ENCODE results near the gene RNF125. TPM values are rescaled to one million over a fixed set of nuclear protein-coding genes. Genes with fewer than 3 reads are reported as not detected.
A peak's percentile ranks its signal among the peaks of the same experiment; 100 is the strongest.

RNF125 gene
- total RNA-seq, 2 donors from 2014 or later = 8.4 to 13.9 TPM

GRCh38 chr18:32060026-32060425 is 41.4 kb downstream of the RNF125 start:
- Histone ChIP-seq H3K27me3 (no peaks in the 10 kb centered on the region), H3K4me1 (no peaks in the 10 kb centered on the region), H3K4me3 (no peak overlapping the region), H3K36me3 (no peaks in the 10 kb centered on the region), H3K9ac (ENCODE audit: low read depth in 2 of 2, low read length in 2 of 2) (no peak overlapping the region), H3K9me3 (no peaks in the 10 kb centered on the region), H3K27ac (no peak overlapping the region)
- TF ChIP-seq, protein P1, sequence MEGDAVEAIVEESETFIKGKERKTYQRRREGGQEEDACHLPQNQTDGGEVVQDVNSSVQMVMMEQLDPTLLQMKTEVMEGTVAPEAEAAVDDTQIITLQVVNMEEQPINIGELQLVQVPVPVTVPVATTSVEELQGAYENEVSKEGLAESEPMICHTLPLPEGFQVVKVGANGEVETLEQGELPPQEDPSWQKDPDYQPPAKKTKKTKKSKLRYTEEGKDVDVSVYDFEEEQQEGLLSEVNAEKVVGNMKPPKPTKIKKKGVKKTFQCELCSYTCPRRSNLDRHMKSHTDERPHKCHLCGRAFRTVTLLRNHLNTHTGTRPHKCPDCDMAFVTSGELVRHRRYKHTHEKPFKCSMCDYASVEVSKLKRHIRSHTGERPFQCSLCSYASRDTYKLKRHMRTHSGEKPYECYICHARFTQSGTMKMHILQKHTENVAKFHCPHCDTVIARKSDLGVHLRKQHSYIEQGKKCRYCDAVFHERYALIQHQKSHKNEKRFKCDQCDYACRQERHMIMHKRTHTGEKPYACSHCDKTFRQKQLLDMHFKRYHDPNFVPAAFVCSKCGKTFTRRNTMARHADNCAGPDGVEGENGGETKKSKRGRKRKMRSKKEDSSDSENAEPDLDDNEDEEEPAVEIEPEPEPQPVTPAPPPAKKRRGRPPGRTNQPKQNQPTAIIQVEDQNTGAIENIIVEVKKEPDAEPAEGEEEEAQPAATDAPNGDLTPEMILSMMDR (IDR thresholded peaks at IDR 0.05) = no peak
- intact Hi-C loops (cut with DNase I) = no loop called here
- DNase-seq = no peak

DNA sequence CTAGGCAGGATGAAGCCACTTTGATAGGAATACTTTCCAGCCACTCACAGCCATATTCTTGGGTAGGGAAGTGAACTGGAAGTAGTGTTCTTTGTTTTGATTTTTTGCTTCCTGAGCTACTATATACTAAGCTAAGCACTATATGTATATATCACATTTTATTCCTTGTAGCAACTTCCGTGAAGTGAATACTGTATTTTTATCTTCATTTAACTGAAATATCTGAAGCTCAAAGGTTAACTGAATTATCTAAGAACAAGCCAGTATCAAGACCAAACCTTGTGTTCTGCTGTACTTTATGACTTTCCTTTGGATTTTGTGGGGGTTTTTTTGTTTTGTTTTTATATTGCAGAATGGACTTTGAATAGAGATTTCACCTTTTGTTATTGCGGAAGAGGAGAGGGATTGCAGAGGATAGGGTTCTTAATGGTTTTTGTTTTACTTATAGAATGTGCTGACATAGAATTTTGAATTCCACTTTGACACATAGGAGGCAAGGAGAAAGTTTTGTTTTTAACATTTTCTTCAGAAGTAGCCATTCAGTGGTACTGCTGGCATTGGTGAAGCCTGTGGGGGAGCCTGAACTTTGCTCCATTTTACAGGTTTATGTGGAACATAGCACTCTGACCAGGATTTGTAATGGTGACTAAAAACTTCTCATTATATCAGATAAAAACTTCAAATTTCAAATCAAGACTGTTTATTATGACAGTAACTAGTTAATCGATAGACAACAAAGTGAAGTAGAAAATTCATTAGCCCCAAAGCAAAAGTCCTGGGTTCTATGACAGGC is 48.9 kb downstream of the RNF125 start:
- Histone ChIP-seq H3K27ac (peak overlapping the region; percentile 76), H3K36me3 (no peaks in the 10 kb centered on the region), H3K4me3 (no peak overlapping the region), H3K27me3 (no peaks in the 10 kb centered on the region), H3K9ac (ENCODE audit: low read depth in 2 of 2, low read length in 2 of 2) (no peak overlapping the region), H3K9me3 (no peaks in the 10 kb centered on the region), H3K4me1 (no peaks in the 10 kb centered on the region)
- intact Hi-C loops (cut with DNase I) = no loop called here
- no peak for DNase-seq
- TF ChIP-seq, protein P1 (IDR thresholded peaks at IDR 0.05) = no peak

DNA sequence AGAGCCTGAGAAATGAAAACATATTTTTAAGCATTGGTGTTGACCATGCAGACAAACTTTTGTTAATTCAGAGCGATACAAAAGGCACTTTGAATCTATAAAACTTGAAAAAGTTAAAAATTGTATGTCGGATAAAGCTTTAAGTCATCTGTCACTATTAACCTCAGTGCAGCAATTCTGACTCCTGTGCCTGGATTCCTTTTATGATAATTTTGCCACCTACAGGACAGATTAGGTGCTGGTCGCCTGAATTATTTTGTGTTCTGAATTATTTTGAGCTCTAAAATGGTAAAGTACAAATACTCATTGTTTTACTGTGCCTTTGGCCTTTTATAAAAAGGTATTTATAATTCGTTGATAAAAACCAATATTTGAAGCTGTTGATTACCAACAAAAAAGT is 53.7 kb downstream of the RNF125 start:
- H3K4me1 ChIP-seq = no peaks in the 10 kb centered on the region
- no peak overlapping the region for H3K4me3 ChIP-seq
- H3K27me3 ChIP-seq = no peaks in the 10 kb centered on the region
- intact Hi-C loops (cut with DNase I) = no loop called here
- H3K9ac ChIP-seq (ENCODE audit: low read depth in 2 of 2, low read length in 2 of 2) = no peak overlapping the region
- H3K27ac ChIP-seq = no peak overlapping the region
- H3K9me3 ChIP-seq = no peaks in the 10 kb centered on the region
- no peaks in the 10 kb centered on the region for H3K36me3 ChIP-seq
- DNase-seq = no peak
- TF ChIP-seq, protein P1 (IDR thresholded peaks at IDR 0.05) = peak; percentile 33

- no peak for DNase-seq
- Histone ChIP-seq H3K27me3 (no peaks in the 10 kb centered on the region), H3K27ac (no peak overlapping the region), H3K9me3 (no peaks in the 10 kb centered on the region), H3K9ac (ENCODE audit: low read depth in 2 of 2, low read length in 2 of 2) (no peak overlapping the region), H3K36me3 (no peaks in the 10 kb centered on the region), H3K4me3 (no peak overlapping the region), H3K4me1 (no peaks in the 10 kb centered on the region)
- intact Hi-C loops (cut with DNase I) = no loop called here
- TF ChIP-seq, protein P1 (IDR thresholded peaks at IDR 0.05) = no peak
Measured at GRCh38 chr18:32074206-32074605, 55.6 kb downstream of the RNF125 start.

GRCh38 chr18:32078845-32079244 is 60.2 kb downstream of the RNF125 start:
- Histone ChIP-seq H3K4me3 (no peak overlapping the region), H3K36me3 (no peaks in the 10 kb centered on the region), H3K9ac (ENCODE audit: low read depth in 2 of 2, low read length in 2 of 2) (no peak overlapping the region), H3K4me1 (no peaks in the 10 kb centered on the region), H3K27ac (no peak overlapping the region), H3K9me3 (no peaks in the 10 kb centered on the region), H3K27me3 (no peaks in the 10 kb centered on the region)
- TF ChIP-seq, protein P1 (IDR thresholded peaks at IDR 0.05) = no peak
- no peak for DNase-seq
- intact Hi-C loops (cut with DNase I) = no loop called here
